ENCODE data around the gene LDAH.
A peak's percentile ranks its signal among the peaks of the same experiment; 100 is the strongest.

Gene LDAH

GRCh38 chr2:20638646-20639430 lies 184.1 kb downstream of the LDAH start:
- Mint-ChIP-seq H3K27me3 (ENCODE audit: low read depth) (no peaks in the 10 kb centered on the region), H3K4me3 (no peak overlapping the region), H3K9me3 (no peaks in the 10 kb centered on the region), H3K4me1 (ENCODE audit: low read depth) (no peaks in the 10 kb centered on the region), H3K27ac (no peak overlapping the region), H3K36me3 (ENCODE audit: low read depth) (peaks cover 2% of the 10 kb centered on the region)
- no peak for DNase-seq (ENCODE audit: low spot score)

GRCh38 chr2:20638014-20638413 lies 184.9 kb downstream of the LDAH start:
- Mint-ChIP-seq H3K27me3 (ENCODE audit: low read depth) (no peaks in the 10 kb centered on the region), H3K4me1 (ENCODE audit: low read depth) (no peaks in the 10 kb centered on the region), H3K27ac (no peak overlapping the region), H3K36me3 (ENCODE audit: low read depth) (peaks cover 2% of the 10 kb centered on the region), H3K9me3 (no peaks in the 10 kb centered on the region), H3K4me3 (no peak overlapping the region)
- DNase-seq (ENCODE audit: low spot score), result no peak

- no peak overlapping the region for H3K4me3 Mint-ChIP-seq
- no peak for DNase-seq (ENCODE audit: low spot score)
- H3K27ac Mint-ChIP-seq, result no peak overlapping the region
- H3K4me1 Mint-ChIP-seq (ENCODE audit: low read depth), result no peaks in the 10 kb centered on the region
- H3K36me3 Mint-ChIP-seq (ENCODE audit: low read depth), result peaks cover 2% of the 10 kb centered on the region
- no peaks in the 10 kb centered on the region for H3K27me3 Mint-ChIP-seq (ENCODE audit: low read depth)
- no peaks in the 10 kb centered on the region for H3K9me3 Mint-ChIP-seq
These were observed 185.8 kb downstream of the LDAH start for GRCh38 chr2:20637147-20637546.

GRCh38 chr2:20635675-20636584 lies 187.0 kb downstream of the LDAH start:
- H3K4me3 Mint-ChIP-seq, result no peak overlapping the region
- no peaks in the 10 kb centered on the region for H3K4me1 Mint-ChIP-seq (ENCODE audit: low read depth)
- no peaks in the 10 kb centered on the region for H3K27me3 Mint-ChIP-seq (ENCODE audit: low read depth)
- no peaks in the 10 kb centered on the region for H3K9me3 Mint-ChIP-seq
- H3K36me3 Mint-ChIP-seq (ENCODE audit: low read depth), result no peaks in the 10 kb centered on the region
- H3K27ac Mint-ChIP-seq, result no peak overlapping the region
- DNase-seq (ENCODE audit: low spot score), result peak; percentile 36

GRCh38 chr2:20635113-20635510 lies 187.8 kb downstream of the LDAH start:
- H3K27ac Mint-ChIP-seq, result no peak overlapping the region
- no peaks in the 10 kb centered on the region for H3K4me1 Mint-ChIP-seq (ENCODE audit: low read depth)
- no peak overlapping the region for H3K4me3 Mint-ChIP-seq
- DNase-seq (ENCODE audit: low spot score), result no peak
- no peaks in the 10 kb centered on the region for H3K36me3 Mint-ChIP-seq (ENCODE audit: low read depth)
- no peaks in the 10 kb centered on the region for H3K9me3 Mint-ChIP-seq
- H3K27me3 Mint-ChIP-seq (ENCODE audit: low read depth), result no peaks in the 10 kb centered on the region

GRCh38 chr2:20634507-20635112 lies 188.3 kb downstream of the LDAH start:
- Mint-ChIP-seq H3K9me3 (no peaks in the 10 kb centered on the region), H3K27ac (no peak overlapping the region), H3K27me3 (ENCODE audit: low read depth) (no peaks in the 10 kb centered on the region), H3K4me1 (ENCODE audit: low read depth) (no peaks in the 10 kb centered on the region), H3K36me3 (ENCODE audit: low read depth) (no peaks in the 10 kb centered on the region), H3K4me3 (no peak overlapping the region)
- DNase-seq (ENCODE audit: low spot score), result no peak

Measured in T-helper 2 cell treated with Interferon-gamma antibody and Interleukin-4, amounts not matched to agents 5 μg/mL and 100 μg/mL, for 36 hours (primary cell).